HFFc6 (cell line): ENCODE measurements around the gene WDR90. TPM values are rescaled to one million over a fixed set of nuclear protein-coding genes. Genes with fewer than 3 reads are reported as not detected.

Source experiments
- DNase-seq: peaks from one replicate; pipeline ENCODE4 v3.0.0-alpha.2; 2018
- H3K27ac Mint-ChIP-seq: 2 replicates; pipeline ENCODE4 v1.8.0; 2020; ENCODE audit warnings: mild to moderate bottlenecking, mixed read lengths
- H3K27me3 Mint-ChIP-seq: 2 replicates; pipeline ENCODE4 v1.8.0; 2021; ENCODE audit warnings: mild to moderate bottlenecking, moderate library complexity, mixed read lengths; ENCODE audit not compliant: insufficient read depth
- H3K36me3 Mint-ChIP-seq: 2 replicates; pipeline ENCODE4 v1.8.0; 2021; ENCODE audit warnings: low read depth, mixed read lengths
- H3K4me1 Mint-ChIP-seq: 2 replicates; pipeline ENCODE4 v1.8.0; 2020; ENCODE audit warnings: low read depth, mixed read lengths
- H3K4me3 Mint-ChIP-seq: 2 replicates; pipeline ENCODE4 v1.8.0; 2020; ENCODE audit warnings: mild to moderate bottlenecking, moderate library complexity, mixed read lengths
- H3K9me3 Mint-ChIP-seq: 2 replicates; pipeline ENCODE4 v1.8.0; 2020; ENCODE audit warnings: mild to moderate bottlenecking, mixed read lengths
- total RNA-seq, 6 experiments: library from RNA; stranded (reverse); fragmentation: NEBNext Ultra II Directional; extraction: Animal tissue kit (Norgen Biotek cat#: 25700); gene quantifications; 2 replicates in 1 of 6; 3 replicates in 5 of 6; pipeline ENCODE4 v1.2.3, GENCODE V29; 2021
- TF ChIP-seq, protein P1 (sequence below): fragments of 200-600 bp; sonication (generic); IDR thresholded peaks from 2 replicates; pipeline ENCODE4 v1.5.0; 2021; ENCODE audit warnings: antibody characterized with exemption, mild to moderate bottlenecking

WDR90 gene
- total RNA-seq, 6 experiments from 2014 or later: 11.6 to 19.0 (median 17.7) TPM

- Mint-ChIP-seq H3K27me3 (peaks cover 2% of the 10 kb centered on the region), H3K4me1 (0 out of 2 replicates have a peak, but pooled peaks cover 5% of the 10 kb centered on the region), H3K9me3 (no peaks in the 10 kb centered on the region), H3K27ac (peak overlapping the region; percentile 54; the same call in 1 of the 2 replicates), H3K4me3 (peak overlapping the region; percentile 74), H3K36me3 (no peaks in the 10 kb centered on the region)
- TF ChIP-seq, protein P1, sequence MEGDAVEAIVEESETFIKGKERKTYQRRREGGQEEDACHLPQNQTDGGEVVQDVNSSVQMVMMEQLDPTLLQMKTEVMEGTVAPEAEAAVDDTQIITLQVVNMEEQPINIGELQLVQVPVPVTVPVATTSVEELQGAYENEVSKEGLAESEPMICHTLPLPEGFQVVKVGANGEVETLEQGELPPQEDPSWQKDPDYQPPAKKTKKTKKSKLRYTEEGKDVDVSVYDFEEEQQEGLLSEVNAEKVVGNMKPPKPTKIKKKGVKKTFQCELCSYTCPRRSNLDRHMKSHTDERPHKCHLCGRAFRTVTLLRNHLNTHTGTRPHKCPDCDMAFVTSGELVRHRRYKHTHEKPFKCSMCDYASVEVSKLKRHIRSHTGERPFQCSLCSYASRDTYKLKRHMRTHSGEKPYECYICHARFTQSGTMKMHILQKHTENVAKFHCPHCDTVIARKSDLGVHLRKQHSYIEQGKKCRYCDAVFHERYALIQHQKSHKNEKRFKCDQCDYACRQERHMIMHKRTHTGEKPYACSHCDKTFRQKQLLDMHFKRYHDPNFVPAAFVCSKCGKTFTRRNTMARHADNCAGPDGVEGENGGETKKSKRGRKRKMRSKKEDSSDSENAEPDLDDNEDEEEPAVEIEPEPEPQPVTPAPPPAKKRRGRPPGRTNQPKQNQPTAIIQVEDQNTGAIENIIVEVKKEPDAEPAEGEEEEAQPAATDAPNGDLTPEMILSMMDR: no peak
- DNase-seq: no peak
Observed at GRCh38 chr16:649631-650030, 466 bp downstream of the WDR90 start.

- Mint-ChIP-seq H3K4me3 (no peak overlapping the region), H3K27ac (no peak overlapping the region), H3K9me3 (no peaks in the 10 kb centered on the region), H3K4me1 (0 out of 2 replicates have a peak, but pooled peaks cover 5% of the 10 kb centered on the region), H3K36me3 (no peaks in the 10 kb centered on the region), H3K27me3 (peaks cover 2% of the 10 kb centered on the region; the same call in 1 of the 2 replicates)
- DNase-seq: no peak
- TF ChIP-seq, protein P1: no peak
Observed at GRCh38 chr16:651844-652243, 2.7 kb downstream of the WDR90 start.

- no peak overlapping the region for H3K27ac Mint-ChIP-seq
- no peaks in the 10 kb centered on the region for H3K9me3 Mint-ChIP-seq
- H3K27me3 Mint-ChIP-seq: peaks cover 2% of the 10 kb centered on the region; the same call in 1 of the 2 replicates
- no peak for DNase-seq
- TF ChIP-seq, protein P1: no peak
- no peaks in the 10 kb centered on the region for H3K36me3 Mint-ChIP-seq
- H3K4me1 Mint-ChIP-seq: 0 out of 2 replicates have a peak, but pooled peaks cover 5% of the 10 kb centered on the region
- H3K4me3 Mint-ChIP-seq: no peak overlapping the region
Observed at GRCh38 chr16:652454-653305, 3.5 kb downstream of the WDR90 start.

- TF ChIP-seq, protein P1: no peak
- H3K36me3 Mint-ChIP-seq: no peaks in the 10 kb centered on the region
- H3K27me3 Mint-ChIP-seq: no peaks in the 10 kb centered on the region
- no peak for DNase-seq
- H3K27ac Mint-ChIP-seq: no peak overlapping the region
- H3K9me3 Mint-ChIP-seq: no peaks in the 10 kb centered on the region
- H3K4me3 Mint-ChIP-seq: no peak overlapping the region
- H3K4me1 Mint-ChIP-seq: 0 out of 2 replicates have a peak, but pooled peaks cover 5% of the 10 kb centered on the region
Observed at GRCh38 chr16:654034-654433, 4.9 kb downstream of the WDR90 start.

- TF ChIP-seq, protein P1: no peak
- no peak for DNase-seq
- Mint-ChIP-seq H3K27me3 (no peaks in the 10 kb centered on the region), H3K4me3 (no peak overlapping the region), H3K4me1 (no peaks in the 10 kb centered on the region), H3K27ac (no peak overlapping the region), H3K36me3 (no peaks in the 10 kb centered on the region), H3K9me3 (no peaks in the 10 kb centered on the region)
Observed at GRCh38 chr16:657487-657886, 8.3 kb downstream of the WDR90 start.
